ENCODE results near the gene EVA1B. TPM values are rescaled to one million over a fixed set of nuclear protein-coding genes. Genes with fewer than 3 reads are reported as not detected.

EVA1B gene
- total RNA-seq, 2 experiments from 2014 or later = 5.8 to 6.5 TPM

DNA sequence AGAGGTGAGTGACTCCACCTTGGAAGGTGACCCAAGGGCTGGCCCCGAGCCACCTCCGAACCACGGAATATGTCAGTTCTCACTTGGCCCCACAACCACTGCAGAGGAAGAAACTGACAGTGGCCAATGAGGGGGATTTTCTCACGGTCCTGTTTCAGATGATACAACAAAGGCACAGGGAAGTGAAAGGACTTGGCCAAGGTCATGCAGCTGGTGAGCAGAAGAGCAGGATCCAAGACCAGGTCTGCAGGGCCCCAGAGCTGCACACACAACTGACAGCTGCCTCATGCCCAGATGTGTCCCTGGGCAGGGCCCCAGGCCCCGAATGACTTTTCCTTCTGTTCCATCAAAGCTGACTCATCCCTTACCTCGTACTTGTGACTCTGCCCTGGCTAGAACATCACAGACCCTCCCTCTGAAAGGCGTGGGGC is 25.8 kb upstream of the EVA1B start:
- Mint-ChIP-seq H3K27ac (no peak overlapping the region), H3K36me3 (ENCODE audit: low read depth) (peaks cover 27% of the 10 kb centered on the region), H3K4me1 (ENCODE audit: low read depth) (peaks cover 24% of the 10 kb centered on the region), H3K27me3 (no peaks in the 10 kb centered on the region), H3K9me3 (no peaks in the 10 kb centered on the region), H3K4me3 (no peak overlapping the region)
- TF ChIP-seq, protein P1, sequence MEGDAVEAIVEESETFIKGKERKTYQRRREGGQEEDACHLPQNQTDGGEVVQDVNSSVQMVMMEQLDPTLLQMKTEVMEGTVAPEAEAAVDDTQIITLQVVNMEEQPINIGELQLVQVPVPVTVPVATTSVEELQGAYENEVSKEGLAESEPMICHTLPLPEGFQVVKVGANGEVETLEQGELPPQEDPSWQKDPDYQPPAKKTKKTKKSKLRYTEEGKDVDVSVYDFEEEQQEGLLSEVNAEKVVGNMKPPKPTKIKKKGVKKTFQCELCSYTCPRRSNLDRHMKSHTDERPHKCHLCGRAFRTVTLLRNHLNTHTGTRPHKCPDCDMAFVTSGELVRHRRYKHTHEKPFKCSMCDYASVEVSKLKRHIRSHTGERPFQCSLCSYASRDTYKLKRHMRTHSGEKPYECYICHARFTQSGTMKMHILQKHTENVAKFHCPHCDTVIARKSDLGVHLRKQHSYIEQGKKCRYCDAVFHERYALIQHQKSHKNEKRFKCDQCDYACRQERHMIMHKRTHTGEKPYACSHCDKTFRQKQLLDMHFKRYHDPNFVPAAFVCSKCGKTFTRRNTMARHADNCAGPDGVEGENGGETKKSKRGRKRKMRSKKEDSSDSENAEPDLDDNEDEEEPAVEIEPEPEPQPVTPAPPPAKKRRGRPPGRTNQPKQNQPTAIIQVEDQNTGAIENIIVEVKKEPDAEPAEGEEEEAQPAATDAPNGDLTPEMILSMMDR (IDR thresholded peaks at IDR 0.05) = no peak
- intact Hi-C loops (cut with micrococcal nuclease) = no loop called here
- ChIA-PET POLR2A (interaction anchor here (0.6 to 2.0 kb wide), 3 partner anchors 25 to 86 kb away, joined by 5 to 7 read pairs (median 5); no protein-coding TSS in a partner anchor), CTCF (interaction anchor here (13.0 kb wide), 1 partner anchor 19 kb away, joined by 102 read pairs; no protein-coding TSS in a partner anchor)
- ATAC-seq (peak; percentile 13), DNase-seq (no peak)

DNA sequence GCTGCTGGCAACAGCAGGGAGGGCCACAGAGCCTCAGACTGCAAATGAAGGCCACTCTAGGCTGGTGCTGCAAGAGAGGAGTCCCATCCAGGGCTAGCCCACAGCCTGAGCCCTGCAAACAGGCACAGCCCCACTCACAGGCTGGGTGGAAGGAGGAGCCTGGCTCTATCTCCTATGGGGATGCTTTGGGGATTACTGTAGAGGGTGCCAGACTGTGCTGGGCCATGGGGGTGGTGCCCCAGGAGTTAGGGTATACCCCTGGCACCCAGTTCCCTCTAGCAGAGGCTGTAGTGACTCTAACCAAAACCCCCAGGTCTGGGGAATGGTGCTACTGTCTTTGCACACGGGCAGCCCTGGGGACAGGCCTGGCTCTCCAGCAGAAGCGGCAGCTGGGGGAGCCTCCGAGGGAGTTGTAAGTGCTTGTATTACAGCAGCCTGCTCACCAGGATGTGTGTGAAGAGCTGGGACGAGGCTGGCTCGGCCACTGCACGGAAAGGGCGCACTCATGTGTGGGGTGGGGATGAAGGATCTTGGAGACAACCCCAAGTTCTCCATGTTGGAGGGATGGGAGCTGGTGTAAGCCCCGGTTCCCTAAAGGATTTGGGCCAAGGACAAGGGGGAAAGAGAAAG is 23.4 kb upstream of the EVA1B start:
- Mint-ChIP-seq H3K27ac (no peak overlapping the region), H3K4me3 (no peak overlapping the region), H3K4me1 (ENCODE audit: low read depth) (peaks cover 22% of the 10 kb centered on the region), H3K36me3 (ENCODE audit: low read depth) (peaks cover 24% of the 10 kb centered on the region), H3K9me3 (no peaks in the 10 kb centered on the region), H3K27me3 (no peaks in the 10 kb centered on the region)
- intact Hi-C loops (cut with micrococcal nuclease) = no loop called here
- ChIA-PET CTCF (interaction anchor here (1.9 kb wide), 1 partner anchor 23 kb away, joined by 4 read pairs; no protein-coding TSS in a partner anchor), POLR2A (no interaction called here)
- TF ChIP-seq, protein P1 (IDR thresholded peaks at IDR 0.05) = no peak
- no peak for DNase-seq
- no peak for ATAC-seq

DNA sequence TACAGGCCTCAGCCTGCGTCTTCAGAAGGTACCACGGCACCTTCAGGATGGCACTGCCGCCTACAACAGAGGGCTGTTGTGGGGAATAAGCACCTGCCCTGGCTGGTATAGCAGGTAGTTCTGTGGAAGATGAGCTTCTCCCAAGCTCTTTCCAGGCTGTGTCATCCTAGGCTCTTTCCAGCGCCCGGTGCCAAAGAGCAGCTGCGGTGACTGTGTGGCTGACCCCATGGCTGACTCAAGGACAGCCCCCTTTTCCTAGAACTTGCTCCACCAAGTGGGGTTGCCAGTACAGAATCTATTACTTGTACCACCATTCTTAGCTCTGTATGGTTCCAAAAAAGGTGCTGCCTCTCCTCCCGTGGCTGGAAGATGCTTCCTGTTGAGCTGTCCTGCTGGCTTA is 21.9 kb upstream of the EVA1B start:
- Mint-ChIP-seq H3K36me3 (ENCODE audit: low read depth) (peaks cover 27% of the 10 kb centered on the region), H3K9me3 (no peaks in the 10 kb centered on the region), H3K4me3 (no peak overlapping the region), H3K4me1 (ENCODE audit: low read depth) (peaks cover 9% of the 10 kb centered on the region), H3K27ac (no peak overlapping the region), H3K27me3 (no peaks in the 10 kb centered on the region)
- ATAC-seq = no peak
- POLR2A ChIA-PET = no interaction called here
- TF ChIP-seq, protein P1 (IDR thresholded peaks at IDR 0.05) = no peak
- CTCF ChIA-PET = interaction anchor here (0.7 to 5.6 kb wide), 3 partner anchors 22 to 82 kb away, joined by 3 to 78 read pairs (median 68); no protein-coding TSS in a partner anchor
- DNase-seq = no peak
- intact Hi-C loops (cut with micrococcal nuclease) = no loop called here

DNA sequence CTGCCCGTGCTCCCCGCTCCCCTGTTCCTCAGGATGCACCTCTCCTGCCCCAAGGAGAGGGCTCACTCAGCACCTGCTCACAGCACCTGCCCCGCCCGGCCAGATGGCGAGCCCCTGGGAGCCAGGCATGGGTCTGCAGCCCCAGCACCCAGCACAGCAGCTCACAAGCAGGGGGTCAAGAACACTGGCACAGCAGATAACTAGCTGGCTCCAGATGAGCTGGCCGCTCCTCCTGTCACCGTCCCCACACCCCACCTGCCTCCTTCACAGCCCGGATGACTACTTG is 20.9 kb upstream of the EVA1B start:
- no peak overlapping the region for H3K27ac Mint-ChIP-seq
- ChIA-PET CTCF (interaction anchor here (0.6 to 5.6 kb wide), 4 partner anchors 23 to 172 kb away, joined by 3 to 78 read pairs (median 36); no protein-coding TSS in a partner anchor), POLR2A (interaction anchor here (0.8 kb wide), 1 partner anchor 15 kb away, joined by 3 read pairs; no protein-coding TSS in a partner anchor)
- no peak for ATAC-seq
- intact Hi-C loops (cut with micrococcal nuclease) = loop anchor here (5.0 kb wide), 1 partner anchor 78 kb away; no protein-coding TSS in a partner anchor
- no peak for DNase-seq
- H3K9me3 Mint-ChIP-seq = no peaks in the 10 kb centered on the region
- no peak overlapping the region for H3K4me3 Mint-ChIP-seq
- H3K36me3 Mint-ChIP-seq (ENCODE audit: low read depth) = peaks cover 27% of the 10 kb centered on the region
- H3K27me3 Mint-ChIP-seq = no peaks in the 10 kb centered on the region
- H3K4me1 Mint-ChIP-seq (ENCODE audit: low read depth) = peaks cover 4% of the 10 kb centered on the region
- TF ChIP-seq, protein P1 (IDR thresholded peaks at IDR 0.05) = no peak

All from activated CD8-positive, alpha-beta T cell treated with anti-CD3 and anti-CD28 coated beads for 36 hours (primary cell).